K562 (cell line): ENCODE data around the gene FAM174C. TPM values are rescaled to one million over a fixed set of nuclear protein-coding genes. Genes with fewer than 3 reads are reported as not detected.

Experiments
- ATAC-seq: fragments of 200-7000 bp; cut with Tn5 transposase; 3 replicates; pipeline ENCODE4 v1.9.1; 2020; ENCODE audit warnings: moderate library complexity
- BruUV-seq: library from RNA; stranded (reverse); fragments of 400-500 nt; replicated peaks from 2 replicates; lab custom pipeline; 2021; lab: Mats Ljungman, UMichigan
- CTCF ChIA-PET: fragments of 300-600 bp; formaldehyde crosslinking; extraction: SDS; loops from one replicate; lab custom pipeline; 2021; ENCODE audit warnings: low intra/inter-chr PET ratio; lab: Yijun Ruan, JAX
- POLR2A ChIA-PET: fragments of 300-600, 350-650 bp; sonication (Branson Sonifier 250); formaldehyde crosslinking; extraction: SDS; loops from one replicate; lab custom pipeline; 2021; ENCODE audit warnings: antibody characterized with exemption, inconsistent platforms; lab: Yijun Ruan, JAX
- DNase-seq, 4 experiments: peaks; one replicate each; pipeline versions ENCODE4 v3.0.0 to v3.0.0-alpha.2; 2011 to 2018; ENCODE audit warnings: low spot score in 3 of 4, mixed read lengths in 3 of 4; ENCODE audit errors: extremely low read depth in 1 of 4
- FAIRE-seq: peaks from 2 replicates; lab custom pipeline; 2011; peaks lifted over from hg19 to GRCh38; lab: Jason Lieb, UNC
- H2AFZ ChIP-seq: 2 replicates; pipeline ENCODE4 v1.6.0; 2011; ENCODE audit warnings: low read depth, low read length, control low read depth, inconsistent platforms
- H3K27ac ChIP-seq: fragments of 200-600 bp; 3 replicates; pipeline ENCODE4 v1.8.0; 2011; ENCODE audit warnings: low read depth, mild to moderate bottlenecking, control low read depth, inconsistent platforms, low read length, moderate library complexity, mixed read lengths; ENCODE audit errors: extremely low read depth
- H3K27me3 ChIP-seq, 2 experiments: fragments of 300-600 bp in 1 of 2; 2 replicates in 1 of 2; 3 replicates in 1 of 2; pipeline versions ENCODE4 v1.6.0 to v1.8.0; 2011; ENCODE audit warnings: inconsistent platforms in 2 of 2, low read length in 2 of 2, mild to moderate bottlenecking in 1 of 2, mixed read lengths in 1 of 2, moderate library complexity in 1 of 2; ENCODE audit not compliant: control insufficient read depth in 2 of 2, insufficient read depth in 2 of 2
- H3K36me3 ChIP-seq: fragments of 300-600 bp; 3 replicates; pipeline ENCODE4 v1.8.0; 2011; ENCODE audit warnings: mild to moderate bottlenecking, low read length, inconsistent platforms; ENCODE audit not compliant: control insufficient read depth, insufficient read depth
- H3K4me1 ChIP-seq, 2 experiments: fragments of 200-600 bp in 1 of 2; replicated peaks in 1 of 2; 2 replicates in 1 of 2; 3 replicates in 1 of 2; pipeline versions ENCODE4 v1.5.1 to v1.8.0; 2011; ENCODE audit warnings: inconsistent platforms in 2 of 2, low read length in 2 of 2, mild to moderate bottlenecking in 1 of 2, mixed read lengths in 1 of 2, moderate library complexity in 1 of 2; ENCODE audit not compliant: control insufficient read depth in 2 of 2, insufficient read depth in 2 of 2
- H3K4me2 ChIP-seq: 2 replicates; pipeline ENCODE4 v1.6.1; 2011; ENCODE audit warnings: low read length, control low read depth, inconsistent platforms, mixed read lengths; ENCODE audit not compliant: insufficient read depth
- H3K4me3 ChIP-seq: fragments of 200-600 bp; sonication (generic), shearing (Covaris generic); 2 replicates; pipeline ENCODE4 v1.5.1; 2016; ENCODE audit warnings: control low read depth, inconsistent platforms
- H3K79me2 ChIP-seq: fragments of 200-600 bp; 3 replicates; pipeline ENCODE4 v1.8.0; 2011; ENCODE audit warnings: low read length, inconsistent platforms; ENCODE audit not compliant: control insufficient read depth, insufficient read depth
- H3K9ac ChIP-seq, 2 experiments: 2 replicates each; pipeline versions ENCODE4 v1.6.0 to v1.6.1; 2011; ENCODE audit warnings: low read depth in 2 of 2, low read length in 2 of 2, control low read depth in 1 of 2, inconsistent platforms in 1 of 2, mild to moderate bottlenecking in 1 of 2, mixed read lengths in 1 of 2; ENCODE audit not compliant: insufficient read depth in 1 of 2
- H3K9me1 ChIP-seq: one replicate; pipeline ENCODE4 v1.6.0; 2011; ENCODE audit warnings: inconsistent platforms, mild to moderate bottlenecking, low read length, moderate library complexity; ENCODE audit not compliant: control insufficient read depth, insufficient read depth
- H3K9me3 ChIP-seq: replicated peaks from 2 replicates; pipeline ENCODE4 v1.5.1; 2011; ENCODE audit warnings: low read depth, low read length, inconsistent platforms; ENCODE audit not compliant: control insufficient read depth, insufficient read depth
- H4K20me1 ChIP-seq: replicated peaks from 2 replicates; pipeline ENCODE4 v1.6.1; 2011; ENCODE audit warnings: low read length, inconsistent platforms, mixed read lengths; ENCODE audit not compliant: control insufficient read depth, insufficient read depth
- CBFA2T3 ChIP-seq: fragments of 450-650 bp; IDR thresholded peaks from 2 replicates; pipeline ENCODE4 v1.6.1; 2017
- CXXC5 ChIP-seq: fragments of 250-450 bp; sonication (Bioruptor Pico); IDR thresholded peaks from 2 replicates; pipeline ENCODE4 v1.8.0; 2022; ENCODE audit warnings: inconsistent platforms, mild to moderate bottlenecking, moderate library complexity
- KDM4B ChIP-seq, 2 experiments: fragments of 450-650 bp in 1 of 2; sonication (generic) in 1 of 2; IDR thresholded peaks; 2 replicates each; pipeline ENCODE4 v1.6.1; 2016 to 2017; ENCODE audit warnings: borderline replicate concordance in 2 of 2, antibody characterized with exemption in 1 of 2, low read depth in 1 of 2, mild to moderate bottlenecking in 1 of 2
- PHB2 ChIP-seq: fragments of 450-650 bp; IDR thresholded peaks from 2 replicates; pipeline ENCODE4 v1.6.1; 2017; ENCODE audit warnings: low read depth
- SRSF9 ChIP-seq: fragments of 200-400 bp; formaldehyde crosslinking; IDR thresholded peaks from 2 replicates; pipeline ENCODE4 v1.6.1; 2017; ENCODE audit warnings: low read depth, low read length, borderline replicate concordance
- TFAP4 ChIP-seq: sonication (generic); formaldehyde crosslinking; IDR thresholded peaks from 2 replicates; pipeline ENCODE4 v1.8.0; 2022; ENCODE audit warnings: missing genetic modification reagents, mild to moderate bottlenecking, moderate library complexity, borderline replicate concordance
- ZNF197 ChIP-seq: fragments of 200-800 bp; sonication (Bioruptor generic); IDR thresholded peaks from 2 replicates; pipeline ENCODE4 v1.6.1; 2016; ENCODE audit warnings: low read depth, missing genetic modification characterization, missing compliant biosample characterization
- ZNF644 ChIP-seq: fragments of 200-800 bp; sonication (Bioruptor generic); IDR thresholded peaks from 2 replicates; pipeline ENCODE4 v1.6.1; 2016; ENCODE audit warnings: low read depth, missing genetic modification characterization, missing compliant biosample characterization
- ZNF717 ChIP-seq: fragments of 250-450 bp; sonication (Bioruptor Pico); IDR thresholded peaks from 2 replicates; pipeline ENCODE4 v1.5.0; 2021
- ZZZ3 ChIP-seq: fragments of 450-650 bp; IDR thresholded peaks from 2 replicates; pipeline ENCODE4 v1.6.1; 2016; ENCODE audit warnings: antibody characterized with exemption, mild to moderate bottlenecking, moderate library complexity
- WGBS: fragments of 100-300 bp; shearing (Covaris generic); methylation state at CpG from one replicate; pipeline ENCODE4 v1.1.6; 2016; ENCODE audit warnings: low coverage, mixed read lengths; ENCODE audit not compliant: insufficient coverage; ENCODE audit errors: missing lambda C conversion rate; 5-methylcytosine and 5-hydroxymethylcytosine counted together
- in situ Hi-C: fragments of 300-500 bp; cut with MboI; formaldehyde crosslinking; loops from 4 replicates; pipeline ENCODE4 v1.15.0; 2018; ENCODE audit warnings: inconsistent platforms, mixed read lengths
- intact Hi-C: fragments of 100-400 bp; cut with micrococcal nuclease; formaldehyde crosslinking; loops from 2 replicates; pipeline ENCODE4 v1.14.2; 2022
- polyA plus RNA-seq, 8 experiments: library from polyadenylated mRNA; depleted of rRNA in 4 of 8; stranded (reverse) in 5 of 8; unstranded in 3 of 8; fragments of >200 nt; fragmentation: Nextera tagmentation in 2 of 8; fragmentation: Illumina TruSeq in 1 of 8; extraction: Ambion mirVana in 2 of 8; extraction: Trizol in 1 of 8; gene quantifications; 2 replicates each; pipeline versions ENCODE4 v1.2.1 to v1.2.3, GENCODE V29; 2011 to 2014; ENCODE audit warnings: inconsistent platforms in 1 of 8, missing spikeins in 1 of 8
- total RNA-seq, 7 experiments: library from RNA; depleted of rRNA in 6 of 7; stranded (reverse); fragments of >200 nt in 6 of 7; fragmentation: Illumina TruSeq in 2 of 7; extraction: Trizol in 2 of 7; gene quantifications; 2 replicates each; pipeline versions ENCODE4 v1.2.1 to v1.2.3, GENCODE V29; 2011 to 2021; ENCODE audit warnings: low replicate concordance in 1 of 7
- TF ChIP-seq, protein P1 (sequence below): fragments of 250-450 bp; sonication (Bioruptor Pico); IDR thresholded peaks from 2 replicates; pipeline ENCODE4 v1.5.0; 2021; ENCODE audit warnings: mild to moderate bottlenecking, borderline replicate concordance
- TF ChIP-seq, protein P2 (sequence below): fragments of 250-450 bp; sonication (Bioruptor Pico); IDR thresholded peaks from 2 replicates; pipeline ENCODE4 v1.4.0; 2020; ENCODE audit warnings: mild to moderate bottlenecking

Gene FAM174C
- total and polyA plus RNA-seq, 9 of the 15 experiments (the other 6 are each of a cell fraction or from before 2014, with no cell fraction given), result 0.66 to 89.6 (median 20.3) TPM

GRCh38 chr19:1260749-1261537 lies 14.4 kb upstream of the FAM174C start:
- H3K4me2 ChIP-seq, result peak overlapping the region; percentile 84
- intact Hi-C loops, result no loop called here
- TF ChIP-seq ZNF644, result no peak
- no peak for TF ChIP-seq PHB2
- no peak for TF ChIP-seq ZNF197
- TF ChIP-seq, protein P1, sequence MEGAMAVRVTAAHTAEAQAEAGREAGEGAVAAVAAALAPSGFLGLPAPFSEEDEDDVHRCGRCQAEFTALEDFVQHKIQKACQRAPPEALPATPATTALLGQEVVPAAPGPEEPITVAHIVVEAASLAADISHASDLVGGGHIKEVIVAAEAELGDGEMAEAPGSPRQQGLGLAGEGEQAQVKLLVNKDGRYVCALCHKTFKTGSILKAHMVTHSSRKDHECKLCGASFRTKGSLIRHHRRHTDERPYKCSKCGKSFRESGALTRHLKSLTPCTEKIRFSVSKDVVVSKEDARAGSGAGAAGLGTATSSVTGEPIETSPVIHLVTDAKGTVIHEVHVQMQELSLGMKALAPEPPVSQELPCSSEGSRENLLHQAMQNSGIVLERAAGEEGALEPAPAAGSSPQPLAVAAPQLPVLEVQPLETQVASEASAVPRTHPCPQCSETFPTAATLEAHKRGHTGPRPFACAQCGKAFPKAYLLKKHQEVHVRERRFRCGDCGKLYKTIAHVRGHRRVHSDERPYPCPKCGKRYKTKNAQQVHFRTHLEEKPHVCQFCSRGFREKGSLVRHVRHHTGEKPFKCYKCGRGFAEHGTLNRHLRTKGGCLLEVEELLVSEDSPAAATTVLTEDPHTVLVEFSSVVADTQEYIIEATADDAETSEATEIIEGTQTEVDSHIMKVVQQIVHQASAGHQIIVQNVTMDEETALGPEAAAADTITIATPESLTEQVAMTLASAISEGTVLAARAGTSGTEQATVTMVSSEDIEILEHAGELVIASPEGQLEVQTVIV (CRISPR knock-in tag), result no peak
- no peak for TF ChIP-seq ZNF717
- TF ChIP-seq CXXC5, result peak; percentile 94
- no peak for TF ChIP-seq CBFA2T3
- TF ChIP-seq SRSF9, result no peak
- no peak for TF ChIP-seq TFAP4 (CRISPR knock-in tag)
- 0 out of 4 replicates have a peak, but pooled peaks of 1 of the 2 experiments have one; percentile 54 for TF ChIP-seq KDM4B (IDR thresholded peaks at IDR 0.05; ENCODE audit: borderline replicate concordance in 2 of 2, low read depth in 1 of 2)
- TF ChIP-seq, protein P2, sequence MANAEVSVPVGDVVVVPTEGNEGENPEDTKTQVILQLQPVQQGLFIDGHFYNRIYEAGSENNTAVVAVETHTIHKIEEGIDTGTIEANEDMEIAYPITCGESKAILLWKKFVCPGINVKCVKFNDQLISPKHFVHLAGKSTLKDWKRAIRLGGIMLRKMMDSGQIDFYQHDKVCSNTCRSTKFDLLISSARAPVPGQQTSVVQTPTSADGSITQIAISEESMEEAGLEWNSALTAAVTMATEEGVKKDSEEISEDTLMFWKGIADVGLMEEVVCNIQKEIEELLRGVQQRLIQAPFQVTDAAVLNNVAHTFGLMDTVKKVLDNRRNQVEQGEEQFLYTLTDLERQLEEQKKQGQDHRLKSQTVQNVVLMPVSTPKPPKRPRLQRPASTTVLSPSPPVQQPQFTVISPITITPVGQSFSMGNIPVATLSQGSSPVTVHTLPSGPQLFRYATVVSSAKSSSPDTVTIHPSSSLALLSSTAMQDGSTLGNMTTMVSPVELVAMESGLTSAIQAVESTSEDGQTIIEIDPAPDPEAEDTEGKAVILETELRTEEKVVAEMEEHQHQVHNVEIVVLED (CRISPR knock-in tag), result peak; percentile 68
- no peak for TF ChIP-seq ZZZ3

More at GRCh38 chr19:1260749-1261537, 14.4 kb upstream of the FAM174C start:
- FAIRE-seq, result peak; percentile 92
- WGBS, result 4% methylated on average over 50 of the region's 83 CpGs
- ChIA-PET CTCF (no interaction called here), POLR2A (interaction anchor here (1.9 to 2.6 kb wide), 3 partner anchors 8 to 12 kb away, joined by 8 to 14 read pairs (median 9); partner anchors contain the start of gene CIRBP)
- peak; percentile 90 for ATAC-seq
- no TSS peak for BruUV-seq
- peak overlapping the region; percentile 71 to 92 for H3K9ac ChIP-seq
- H2AFZ ChIP-seq, result peak overlapping the region; percentile 52
- H3K4me3 ChIP-seq, result peak overlapping the region; percentile 66
- H3K79me2 ChIP-seq, result peaks cover 21% of the 10 kb centered on the region
- in situ Hi-C loops, result no loop called here
- peaks cover 61 to 95% of the 10 kb centered on the region in 2 experiments for H3K4me1 ChIP-seq
- H3K27ac ChIP-seq, result peak overlapping the region; percentile 83
- H3K27me3 ChIP-seq, result no peaks in the 10 kb centered on the region
- no peaks in the 10 kb centered on the region for H3K9me1 ChIP-seq
- H3K9me3 ChIP-seq, result no peaks in the 10 kb centered on the region
- H4K20me1 ChIP-seq, result 0 out of 2 replicates have a peak, but pooled peaks cover 7% of the 10 kb centered on the region
- peak; percentile 89 to 98 (median 93) for DNase-seq
- peaks cover 26% of the 10 kb centered on the region; the same call in 2 of the 3 replicates for H3K36me3 ChIP-seq
